Gastroesophageal sphincter (tissue), 4 donors: Measurements from ENCODE around the gene NDUFAF5. TPM values are rescaled to one million over a fixed set of nuclear protein-coding genes. Genes with fewer than 3 reads are reported as not detected.
A peak's percentile ranks its signal among the peaks of the same experiment; 100 is the strongest.

Experiments used
- ATAC-seq: fragments of 150-250 bp; one replicate; pipeline ENCODE4 v1.9.1; 2016; ENCODE audit warnings: mild to moderate bottlenecking, moderate library complexity
- H3K27ac ChIP-seq, 4 donors: fragments of 200-600 bp; sonication (generic) in 3 of 4; 1 replicate in 3 of 4; 2 replicates in 1 of 4; pipeline ENCODE4 v1.5.1; 2016 to 2019
- H3K27me3 ChIP-seq: fragments of 200-600 bp; sonication (generic); one replicate; pipeline ENCODE4 v1.5.1; 2019
- H3K36me3 ChIP-seq, 2 donors: fragments of 200-600 bp; sonication (generic); one replicate each; pipeline ENCODE4 v1.5.1; 2019; ENCODE audit warnings: control low read depth in 1 of 2
- H3K4me1 ChIP-seq, 3 donors: fragments of 200-600 bp; sonication (generic); 1 replicate in 2 of 3; 2 replicates in 1 of 3; pipeline ENCODE4 v1.5.1; 2016 to 2019; ENCODE audit warnings: control low read depth in 2 of 3
- H3K4me3 ChIP-seq, 2 donors: fragments of 200-600 bp; sonication (generic); one replicate each; pipeline ENCODE4 v1.5.1; 2019; ENCODE audit warnings: mild to moderate bottlenecking in 1 of 2, moderate library complexity in 1 of 2
- H3K9me3 ChIP-seq, 3 donors: fragments of 200-600 bp; sonication (generic); one replicate each; pipeline ENCODE4 v1.5.1; 2017 to 2019; ENCODE audit warnings: control low read depth in 2 of 3
- EP300 ChIP-seq: sonication (generic); formaldehyde crosslinking; IDR thresholded peaks from one replicate; pipeline ENCODE4 v1.6.1; 2017; ENCODE audit warnings: antibody characterized with exemption, mild to moderate bottlenecking
- POLR2A ChIP-seq, 2 donors: fragments of 450-650 bp; IDR thresholded peaks; one replicate each; pipeline ENCODE4 v1.6.1; 2017; ENCODE audit warnings: antibody characterized with exemption in 2 of 2, mild to moderate bottlenecking in 2 of 2, moderate library complexity in 1 of 2
- POLR2AphosphoS5 ChIP-seq: sonication (generic); formaldehyde crosslinking; IDR thresholded peaks from one replicate; pipeline ENCODE4 v1.6.1; 2017; ENCODE audit warnings: antibody characterized with exemption
- WGBS, 2 donors: methylation state at CpG; one replicate each; pipeline ENCODE4 v1.1.5; 2018; ENCODE audit warnings: low coverage in 1 of 2; 5-methylcytosine and 5-hydroxymethylcytosine counted together
- total RNA-seq, 4 donors: library from RNA; depleted of rRNA; stranded (reverse); fragments of >200 nt; gene quantifications; one replicate each; pipeline ENCODE4 v1.1.0, GENCODE V29; 2016
- TF ChIP-seq, protein P1 (sequence below), 4 experiments: fragments of 200-600 bp in 2 of 4; fragments of 450-650 bp in 2 of 4; sonication (generic) in 1 of 4; IDR thresholded peaks; one replicate each; pipeline ENCODE4 v1.5.1; 2017 to 2019; ENCODE audit warnings: antibody characterized with exemption in 4 of 4, mild to moderate bottlenecking in 2 of 4, moderate library complexity in 2 of 4

The NDUFAF5 gene
- total RNA-seq, 4 donors from 2014 or later = 11.3 to 38.8 (median 13.8) TPM

DNA sequence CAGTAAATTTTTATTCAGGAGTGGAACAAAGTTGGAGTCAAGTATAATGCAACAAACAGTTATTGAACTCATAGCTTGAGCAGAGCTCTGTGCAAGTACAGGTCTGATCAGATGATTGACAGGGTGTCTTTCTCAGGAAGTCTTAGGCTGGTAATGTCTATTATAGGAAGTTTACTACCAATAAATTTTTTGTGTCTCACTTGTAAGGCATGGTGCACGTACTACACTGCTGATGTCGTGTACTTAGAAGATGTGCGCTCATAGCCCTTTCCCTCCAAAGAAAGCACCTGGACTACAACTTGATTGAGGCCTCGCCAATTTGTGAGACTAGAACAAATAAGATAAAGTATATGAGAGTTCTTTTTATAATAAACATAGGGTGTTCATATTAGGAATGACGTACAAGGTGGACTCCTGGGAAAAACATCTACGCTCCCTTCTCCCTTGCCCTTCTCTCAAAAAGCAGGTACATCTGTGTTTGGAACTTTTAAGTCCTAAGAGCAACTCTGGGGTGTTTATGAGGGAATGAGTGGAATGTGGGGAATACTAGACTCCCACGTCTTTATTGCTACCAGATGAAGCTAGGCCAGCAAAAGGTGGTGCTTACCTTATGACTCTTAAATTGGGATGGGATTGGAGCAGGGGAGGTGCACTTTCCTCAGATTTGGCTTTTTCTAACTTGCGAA, 1.5 kb downstream of the NDUFAF5 start:
- Histone ChIP-seq H3K27me3 (no peaks in the 10 kb centered on the region), H3K4me3 (peak overlapping the region; percentile 68 to 96), H3K36me3 (peaks cover 0 to 41% of the 10 kb centered on the region in 2 donors), H3K9me3 (no peaks in the 10 kb centered on the region), H3K27ac (peak overlapping the region in 2 of 4 donors; percentile 87 to 91), H3K4me1 (peaks cover 6 to 56% (median 7%) of the 10 kb centered on the region in 3 donors)
- ATAC-seq = no peak
- WGBS, 2 donors = 58 to 74% methylated on average over 7 of the region's 8 CpGs
- TF ChIP-seq POLR2AphosphoS5 (no peak), EP300 (no peak)

DNA sequence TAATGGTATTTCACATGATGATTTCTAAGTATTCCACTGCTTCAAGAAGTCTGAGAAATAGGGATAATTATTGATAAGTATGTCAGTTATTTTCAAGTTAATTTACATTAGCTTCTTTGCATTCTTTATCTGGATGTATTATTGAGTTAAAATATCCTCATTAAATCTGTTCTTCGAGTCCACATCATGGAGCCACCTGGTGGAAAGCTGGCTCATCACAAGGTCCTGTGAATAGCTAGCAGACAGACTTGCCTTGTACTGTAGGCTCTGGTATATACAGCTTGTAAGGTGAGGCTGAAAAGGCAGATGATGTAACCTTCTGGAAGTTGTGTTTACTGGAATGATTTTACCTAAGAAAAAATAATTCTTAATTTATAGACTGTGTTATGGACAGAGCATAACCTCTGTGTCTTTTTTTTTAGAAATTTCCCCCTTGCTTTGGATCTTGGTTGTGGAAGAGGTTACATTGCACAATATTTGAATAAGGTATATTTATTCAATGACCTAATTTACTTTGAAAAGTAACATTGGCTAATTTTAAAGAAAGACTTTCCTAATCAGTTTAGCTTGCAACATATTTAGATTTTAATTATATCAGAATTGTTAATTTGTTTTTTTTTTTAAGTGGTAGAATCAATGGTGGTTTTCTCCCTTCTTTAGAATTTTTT, 3.5 kb downstream of the NDUFAF5 start:
- peaks cover 0 to 47% of the 10 kb centered on the region in 2 donors for H3K36me3 ChIP-seq
- H3K4me3 ChIP-seq = no peak overlapping the region
- no peaks in the 10 kb centered on the region for H3K9me3 ChIP-seq
- H3K4me1 ChIP-seq = peaks cover 7 to 66% (median 9%) of the 10 kb centered on the region in 3 donors
- TF ChIP-seq, protein P1, sequence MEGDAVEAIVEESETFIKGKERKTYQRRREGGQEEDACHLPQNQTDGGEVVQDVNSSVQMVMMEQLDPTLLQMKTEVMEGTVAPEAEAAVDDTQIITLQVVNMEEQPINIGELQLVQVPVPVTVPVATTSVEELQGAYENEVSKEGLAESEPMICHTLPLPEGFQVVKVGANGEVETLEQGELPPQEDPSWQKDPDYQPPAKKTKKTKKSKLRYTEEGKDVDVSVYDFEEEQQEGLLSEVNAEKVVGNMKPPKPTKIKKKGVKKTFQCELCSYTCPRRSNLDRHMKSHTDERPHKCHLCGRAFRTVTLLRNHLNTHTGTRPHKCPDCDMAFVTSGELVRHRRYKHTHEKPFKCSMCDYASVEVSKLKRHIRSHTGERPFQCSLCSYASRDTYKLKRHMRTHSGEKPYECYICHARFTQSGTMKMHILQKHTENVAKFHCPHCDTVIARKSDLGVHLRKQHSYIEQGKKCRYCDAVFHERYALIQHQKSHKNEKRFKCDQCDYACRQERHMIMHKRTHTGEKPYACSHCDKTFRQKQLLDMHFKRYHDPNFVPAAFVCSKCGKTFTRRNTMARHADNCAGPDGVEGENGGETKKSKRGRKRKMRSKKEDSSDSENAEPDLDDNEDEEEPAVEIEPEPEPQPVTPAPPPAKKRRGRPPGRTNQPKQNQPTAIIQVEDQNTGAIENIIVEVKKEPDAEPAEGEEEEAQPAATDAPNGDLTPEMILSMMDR (IDR thresholded peaks at IDR 0.05) = peak in 3 of 4 experiments; percentile 21 to 50 (median 45)
- TF ChIP-seq POLR2AphosphoS5 = no peak
- TF ChIP-seq EP300 = no peak
- no peak for ATAC-seq
- 0% methylated on average over 1 of the region's 1 CpG for WGBS, 2 donors
- H3K27ac ChIP-seq = no peak overlapping the region
- H3K27me3 ChIP-seq = no peaks in the 10 kb centered on the region

DNA sequence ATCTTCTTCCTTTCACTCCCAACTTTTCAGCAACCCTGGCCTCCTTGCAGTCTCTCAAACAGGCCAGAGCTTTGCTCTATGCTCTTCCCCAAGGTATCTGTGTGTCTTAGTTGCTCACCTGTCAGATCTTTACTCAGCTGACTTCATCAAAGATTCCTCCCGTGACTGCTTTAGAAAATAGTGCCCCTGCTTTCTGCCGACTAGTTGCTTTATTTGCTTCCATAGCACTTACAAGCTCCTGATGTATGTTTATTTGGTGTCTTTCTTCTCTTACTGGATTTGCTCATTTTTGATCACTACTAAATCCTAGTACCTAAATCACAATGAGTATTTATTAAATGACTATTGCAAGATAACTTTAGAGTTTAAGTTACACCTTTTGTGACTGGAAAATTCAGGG, 5.9 kb downstream of the NDUFAF5 start:
- TF ChIP-seq POLR2A (IDR thresholded peaks at IDR 0.05) (no peak), EP300 (no peak), POLR2AphosphoS5 (no peak)
- TF ChIP-seq, protein P1 (IDR thresholded peaks at IDR 0.05) = no peak
- ATAC-seq = no peak
- Histone ChIP-seq H3K9me3 (no peaks in the 10 kb centered on the region), H3K36me3 (peaks cover 0 to 71% of the 10 kb centered on the region in 2 donors), H3K4me3 (no peak overlapping the region), H3K4me1 (peaks cover 3 to 52% (median 5%) of the 10 kb centered on the region in 3 donors), H3K27me3 (no peaks in the 10 kb centered on the region), H3K27ac (peak overlapping the region in 3 of 4 donors; percentile 36 to 63 (median 56))
- 70 to 74% methylated on average over 2 of the region's 2 CpGs for WGBS, 2 donors

DNA sequence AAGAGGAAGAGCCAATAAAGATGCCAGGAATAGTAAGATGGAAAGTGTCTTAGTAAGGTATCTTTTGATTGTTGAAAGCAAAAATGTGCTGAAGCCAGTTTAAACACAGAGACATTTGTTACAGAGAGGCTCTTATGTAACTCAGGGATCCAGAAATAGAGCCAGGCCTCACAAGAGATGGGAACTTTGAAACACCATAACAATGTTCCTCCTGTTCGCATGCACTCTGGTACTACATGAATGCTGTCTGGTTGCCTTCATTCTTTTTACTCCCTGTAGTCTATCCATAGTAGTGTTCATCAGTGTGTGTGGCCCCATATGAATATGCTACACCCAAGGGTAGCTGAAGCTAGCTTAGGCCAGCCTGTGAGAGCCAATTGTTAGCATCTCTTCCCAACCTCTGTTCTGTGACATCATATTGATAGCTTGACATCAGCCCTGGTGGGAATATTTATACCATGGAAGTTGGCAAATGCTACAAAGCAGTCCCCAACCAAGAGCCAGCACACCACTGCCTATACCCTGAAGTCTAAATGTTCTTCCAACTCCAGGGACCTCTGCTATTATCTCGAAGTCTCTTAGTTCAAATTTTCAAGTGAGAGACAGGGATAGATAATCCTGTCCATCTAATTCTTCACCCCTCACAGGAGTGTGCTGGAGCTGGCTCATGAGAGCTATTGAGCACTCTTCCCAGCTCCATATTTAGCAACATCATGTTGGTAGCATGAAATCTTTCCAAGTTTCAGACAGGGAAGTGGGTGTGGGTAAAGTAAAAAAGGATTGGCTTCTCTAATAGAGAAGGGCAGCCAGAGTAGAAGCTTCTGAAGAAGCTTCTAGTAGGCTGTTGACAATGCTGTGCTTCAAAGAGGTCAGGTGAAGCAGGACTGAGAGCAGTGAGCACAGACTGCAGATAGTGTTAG, 7.0 kb downstream of the NDUFAF5 start:
- H3K9me3 ChIP-seq = no peaks in the 10 kb centered on the region
- TF ChIP-seq, protein P1 (IDR thresholded peaks at IDR 0.05) = no peak
- TF ChIP-seq POLR2AphosphoS5 (no peak), EP300 (no peak), POLR2A (IDR thresholded peaks at IDR 0.05) (no peak)
- H3K27me3 ChIP-seq = no peaks in the 10 kb centered on the region
- peaks cover 0 to 41% (median 5%) of the 10 kb centered on the region in 3 donors for H3K4me1 ChIP-seq
- ATAC-seq = peak; percentile 22
- peaks cover 0 to 82% of the 10 kb centered on the region in 2 donors for H3K36me3 ChIP-seq
- H3K4me3 ChIP-seq = no peak overlapping the region
- WGBS, 2 donors = 67 to 82% methylated on average over 2 of the region's 2 CpGs
- H3K27ac ChIP-seq = peak overlapping the region; percentile 36 to 63 (median 48)

DNA sequence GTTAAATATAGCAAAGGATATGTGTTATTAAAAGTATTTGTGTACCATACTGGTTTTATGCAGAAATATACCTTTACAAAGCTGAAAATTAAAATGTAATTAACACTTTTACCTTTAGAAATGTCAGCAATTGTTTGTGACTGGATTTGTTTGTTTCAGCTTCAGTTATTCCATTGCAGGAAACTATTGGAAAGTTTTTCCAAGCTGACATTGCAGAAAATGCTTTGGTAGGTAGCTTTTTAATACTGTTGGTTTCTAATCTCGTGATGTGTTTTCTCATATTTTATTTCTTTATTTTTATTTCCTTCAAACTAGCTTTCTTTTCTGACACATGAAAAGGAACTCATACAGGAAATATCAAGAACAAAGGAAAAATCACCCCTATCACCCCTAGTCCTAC, 8.2 kb downstream of the NDUFAF5 start:
- H3K4me1 ChIP-seq = peaks cover 0 to 29% (median 5%) of the 10 kb centered on the region in 3 donors
- H3K27ac ChIP-seq = no peak overlapping the region
- no peak overlapping the region for H3K4me3 ChIP-seq
- 82 to 93% methylated on average over 1 of the region's 1 CpG for WGBS, 2 donors
- H3K36me3 ChIP-seq = peaks cover 0 to 89% of the 10 kb centered on the region in 2 donors
- no peak for ATAC-seq
- no peaks in the 10 kb centered on the region for H3K27me3 ChIP-seq
- TF ChIP-seq, protein P1 (IDR thresholded peaks at IDR 0.05) = no peak
- TF ChIP-seq POLR2AphosphoS5 (no peak), POLR2A (IDR thresholded peaks at IDR 0.05) (no peak), EP300 (no peak)
- no peaks in the 10 kb centered on the region for H3K9me3 ChIP-seq
